RWPE1 (cell line): ENCODE results near the gene TNFAIP1.
"Not testable (repeated sequence)": the region's sequence is repeated elsewhere in the genome, so short reads cannot be mapped to it uniquely, and the experiment has no call there.

Experiments
- CTCF ChIA-PET: fragments of 350-600 bp; sonication (Branson Sonifier 250); formaldehyde crosslinking; extraction: SDS; loops from one replicate; lab custom pipeline; 2021; lab: Yijun Ruan, JAX
- POLR2A ChIA-PET: fragments of 400-600 bp; formaldehyde crosslinking; extraction: SDS; loops from one replicate; lab custom pipeline; 2020; ENCODE audit warnings: antibody characterized with exemption; ENCODE audit not compliant: low non-redundant PET; lab: Yijun Ruan, JAX
- DNase-seq: peaks from one replicate; pipeline ENCODE4 v3.0.0; 2012; ENCODE audit warnings: low spot score
- H3K27ac ChIP-seq: fragments of 450-650 bp; 2 replicates; pipeline ENCODE4 v1.5.1; 2017
- CTCF ChIP-seq: fragments of 450-650 bp; conservative IDR thresholded peaks from 2 replicates; pipeline ENCODE4 v1.5.1; 2017; ENCODE audit warnings: low read depth, mild to moderate bottlenecking

Gene TNFAIP1

GRCh38 chr17:28335959-28336871, 654 bp downstream of the TNFAIP1 start:
- ChIA-PET CTCF (interaction anchor here (0.6 to 0.9 kb wide), 4 partner anchors 10 to 193 kb away, joined by 3 to 4 read pairs (median 4); no protein-coding TSS in a partner anchor), POLR2A (interaction anchor here (1.9 to 2.3 kb wide), 3 partner anchors 11 to 22 kb away, joined by 8 to 16 read pairs (median 9); partner anchors contain the start of genes POLDIP2 and TMEM97)
- peak; percentile 80 for DNase-seq
- no peak for TF ChIP-seq CTCF
- H3K27ac ChIP-seq, result peak overlapping the region; percentile 96

GRCh38 chr17:28338056-28338768, 2.7 kb downstream of the TNFAIP1 start:
- TF ChIP-seq CTCF, result no peak
- H3K27ac ChIP-seq, result peak overlapping the region; percentile 87
- POLR2A ChIA-PET, result no interaction called here
- no peak for DNase-seq
- CTCF ChIA-PET, result interaction anchor here (0.6 to 1.2 kb wide), 3 partner anchors 30 to 297 kb away, joined by 3 to 5 read pairs (median 3); no protein-coding TSS in a partner anchor

GRCh38 chr17:28338769-28339212, 3.2 kb downstream of the TNFAIP1 start:
- not testable (repeated sequence) for DNase-seq
- CTCF ChIA-PET, result interaction anchor here (1.2 kb wide), 1 partner anchor 78 kb away, joined by 3 read pairs; no protein-coding TSS in a partner anchor
- POLR2A ChIA-PET, result interaction anchor here (0.6 kb wide), 1 partner anchor 14 kb away, joined by 5 read pairs; no protein-coding TSS in a partner anchor
- H3K27ac ChIP-seq, result peak overlapping the region; percentile 87

GRCh38 chr17:28339431-28339830, 3.9 kb downstream of the TNFAIP1 start:
- DNase-seq, result no peak
- ChIA-PET CTCF (no interaction called here), POLR2A (interaction anchor here (0.6 kb wide), 1 partner anchor 14 kb away, joined by 5 read pairs; no protein-coding TSS in a partner anchor)
- H3K27ac ChIP-seq, result peak overlapping the region; percentile 87
- no peak for TF ChIP-seq CTCF

- H3K27ac ChIP-seq, result peak overlapping the region; percentile 87
- no peak for TF ChIP-seq CTCF
- ChIA-PET CTCF (interaction anchor here (0.6 kb wide), 1 partner anchor 111 kb away, joined by 3 read pairs; no protein-coding TSS in a partner anchor), POLR2A (no interaction called here)
- DNase-seq, result no peak
Measured at GRCh38 chr17:28340374-28340773, 4.8 kb downstream of the TNFAIP1 start.

GRCh38 chr17:28341516-28341915, 6.0 kb downstream of the TNFAIP1 start:
- DNase-seq, result no peak
- ChIA-PET CTCF (no interaction called here), POLR2A (no interaction called here)
- no peak for TF ChIP-seq CTCF
- H3K27ac ChIP-seq, result peak overlapping the region; percentile 87; the same call in 1 of the 2 replicates
